LNCaP clone FGC (cell line): Measurements from ENCODE around the gene ADGRL3.

Experiments used
- DNase-seq: peaks from one replicate; pipeline ENCODE4 v3.0.0-alpha.2; 2011; ENCODE audit warnings: low read depth
- H3K4me3 ChIP-seq: 2 replicates; pipeline ENCODE4 v1.5.1; 2011; ENCODE audit warnings: mild to moderate bottlenecking, low read depth, low read length, control low read depth
- TF ChIP-seq, protein P1 (sequence below): IDR thresholded peaks from 2 replicates; pipeline ENCODE4 v1.5.1; 2012; ENCODE audit warnings: mild to moderate bottlenecking; ENCODE audit not compliant: control insufficient read depth, insufficient read depth; ENCODE audit errors: extremely low read depth

The ADGRL3 gene

DNA sequence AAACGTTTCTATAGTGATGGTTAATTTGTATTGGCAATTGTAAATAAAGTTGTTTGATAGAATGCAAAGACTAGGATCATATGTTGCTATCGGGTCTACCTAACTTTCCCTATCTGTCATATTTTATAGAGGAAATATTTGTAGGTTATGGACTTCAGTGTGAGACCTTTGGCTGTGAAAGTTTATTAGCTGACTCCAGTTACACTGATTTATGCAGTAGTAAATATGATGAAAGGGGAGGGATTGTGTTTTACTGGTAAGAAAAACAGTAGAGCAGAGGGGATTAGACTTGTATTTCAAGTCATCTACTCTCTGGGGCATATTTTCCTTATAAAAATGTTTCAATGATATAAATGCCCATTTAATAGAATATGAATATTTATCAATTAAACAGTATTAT lies 43.8 kb downstream of the ADGRL3 start:
- no peak overlapping the region for H3K4me3 ChIP-seq
- TF ChIP-seq, protein P1, sequence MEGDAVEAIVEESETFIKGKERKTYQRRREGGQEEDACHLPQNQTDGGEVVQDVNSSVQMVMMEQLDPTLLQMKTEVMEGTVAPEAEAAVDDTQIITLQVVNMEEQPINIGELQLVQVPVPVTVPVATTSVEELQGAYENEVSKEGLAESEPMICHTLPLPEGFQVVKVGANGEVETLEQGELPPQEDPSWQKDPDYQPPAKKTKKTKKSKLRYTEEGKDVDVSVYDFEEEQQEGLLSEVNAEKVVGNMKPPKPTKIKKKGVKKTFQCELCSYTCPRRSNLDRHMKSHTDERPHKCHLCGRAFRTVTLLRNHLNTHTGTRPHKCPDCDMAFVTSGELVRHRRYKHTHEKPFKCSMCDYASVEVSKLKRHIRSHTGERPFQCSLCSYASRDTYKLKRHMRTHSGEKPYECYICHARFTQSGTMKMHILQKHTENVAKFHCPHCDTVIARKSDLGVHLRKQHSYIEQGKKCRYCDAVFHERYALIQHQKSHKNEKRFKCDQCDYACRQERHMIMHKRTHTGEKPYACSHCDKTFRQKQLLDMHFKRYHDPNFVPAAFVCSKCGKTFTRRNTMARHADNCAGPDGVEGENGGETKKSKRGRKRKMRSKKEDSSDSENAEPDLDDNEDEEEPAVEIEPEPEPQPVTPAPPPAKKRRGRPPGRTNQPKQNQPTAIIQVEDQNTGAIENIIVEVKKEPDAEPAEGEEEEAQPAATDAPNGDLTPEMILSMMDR, result no peak
- no peak for DNase-seq

DNA sequence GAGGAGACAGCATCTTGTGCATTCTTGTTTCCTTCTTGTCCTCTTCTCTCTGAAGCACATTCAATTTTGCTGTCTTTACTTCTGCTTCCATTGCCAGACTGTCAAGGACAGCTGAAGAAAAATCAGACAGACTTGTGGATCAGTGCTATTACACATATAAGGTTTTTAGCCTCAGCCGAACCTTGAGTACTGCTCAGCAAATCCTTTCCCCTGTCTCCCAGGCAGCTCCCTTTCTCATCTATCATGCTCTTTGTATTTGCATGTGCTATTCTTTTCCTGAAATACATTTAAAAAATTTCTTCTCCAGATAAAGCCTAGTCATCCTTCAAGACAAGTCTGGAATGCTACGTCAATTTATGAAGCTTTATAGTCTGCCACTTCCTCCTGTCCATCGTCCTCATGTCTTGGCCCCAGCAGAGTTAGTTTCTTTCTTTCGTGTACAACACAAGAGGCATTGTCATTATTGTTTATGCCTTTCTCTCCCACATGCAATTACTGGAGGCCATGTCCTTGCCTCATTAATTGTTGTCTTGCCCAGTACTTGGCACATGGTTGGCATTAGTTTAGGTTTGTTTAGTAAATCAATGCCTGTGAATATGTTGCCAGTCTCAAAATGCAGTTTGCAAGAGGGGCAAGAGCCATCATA lies 45.1 kb downstream of the ADGRL3 start:
- TF ChIP-seq, protein P1, result no peak
- H3K4me3 ChIP-seq, result no peak overlapping the region
- DNase-seq, result no peak

DNA sequence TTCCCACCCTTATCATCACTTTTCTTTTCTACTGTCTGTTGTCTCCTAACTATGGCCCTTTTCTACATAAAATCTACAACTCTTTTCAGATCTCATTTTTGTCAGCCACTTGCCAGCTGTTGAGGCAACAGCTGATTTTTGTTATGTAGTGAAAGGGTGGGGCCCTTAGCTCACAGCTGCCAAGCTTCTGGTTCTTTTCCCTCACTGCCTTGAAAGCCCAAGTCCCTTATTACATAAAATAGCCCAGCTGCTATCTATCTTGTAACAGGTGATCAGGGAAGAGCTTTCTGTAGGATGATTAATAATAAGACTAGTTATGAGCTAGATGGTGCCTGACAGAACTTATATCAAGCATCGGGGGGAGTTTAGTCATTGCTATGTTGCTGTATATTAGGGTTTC lies 45.9 kb downstream of the ADGRL3 start:
- DNase-seq, result no peak
- TF ChIP-seq, protein P1, result no peak

DNA sequence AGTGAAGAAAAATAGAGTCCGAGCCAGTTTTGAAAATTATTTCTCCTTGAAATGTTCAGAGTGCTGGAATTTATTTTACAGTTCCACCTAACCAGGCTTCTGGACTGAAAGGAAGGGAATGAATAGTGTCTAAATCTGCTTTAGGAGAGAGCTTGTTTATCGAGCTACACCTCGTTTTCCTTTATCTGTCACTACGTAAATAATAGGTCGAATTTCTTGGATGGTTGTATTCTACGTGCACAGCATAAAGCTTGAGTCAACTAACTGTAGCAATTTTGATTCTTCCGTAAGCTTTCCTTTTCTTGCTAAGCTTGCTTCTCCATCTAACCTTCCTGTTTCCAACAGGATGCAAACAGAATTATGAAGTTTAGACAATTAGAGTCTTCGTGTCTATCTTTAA lies 48.6 kb downstream of the ADGRL3 start:
- TF ChIP-seq, protein P1, result no peak
- no peak overlapping the region for H3K4me3 ChIP-seq
- DNase-seq, result no peak

More for the DNA sequence above, 45.9 kb downstream of the ADGRL3 start:
- H3K4me3 ChIP-seq, result no peak overlapping the region

DNA sequence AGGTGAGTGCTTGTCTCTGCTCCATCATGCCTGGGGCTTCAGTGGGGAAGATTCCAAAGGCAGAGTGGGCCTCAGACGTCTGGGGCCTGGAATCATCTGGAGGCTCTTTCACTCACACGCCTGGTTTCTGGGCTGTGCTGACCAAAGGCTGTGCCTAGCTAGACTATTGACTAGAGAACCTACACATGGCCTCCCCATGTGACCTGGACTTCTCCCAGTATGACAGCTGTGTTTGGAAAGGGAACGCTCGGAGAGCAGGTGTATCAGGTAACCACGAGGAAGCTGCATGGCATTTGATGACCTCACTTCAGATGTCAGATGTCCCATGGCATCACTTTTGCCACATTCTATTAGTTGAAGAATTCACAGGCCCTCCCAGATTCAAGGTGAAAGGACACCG lies 51.0 kb downstream of the ADGRL3 start:
- DNase-seq, result no peak
- no peak overlapping the region for H3K4me3 ChIP-seq
- TF ChIP-seq, protein P1, result no peak

DNA sequence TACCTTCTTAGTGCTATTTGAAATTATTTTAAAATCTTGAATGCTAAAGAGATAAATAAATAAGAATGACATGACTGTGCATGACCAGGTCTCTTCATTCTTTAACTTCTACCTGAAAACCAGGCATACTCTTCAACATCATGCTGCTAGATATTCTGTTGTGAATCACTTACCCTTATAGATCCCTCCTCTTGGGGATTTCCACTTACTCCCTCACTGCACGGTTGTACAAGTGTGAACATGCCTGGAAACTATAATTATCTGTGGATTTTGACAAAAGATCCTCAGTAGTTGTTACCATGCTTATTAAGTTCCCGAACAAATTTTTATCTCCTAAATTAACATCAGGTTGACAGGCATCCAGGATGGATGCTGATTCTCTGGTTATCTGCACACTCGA lies 54.3 kb downstream of the ADGRL3 start:
- TF ChIP-seq, protein P1, result no peak
- H3K4me3 ChIP-seq, result no peak overlapping the region
- no peak for DNase-seq

DNA sequence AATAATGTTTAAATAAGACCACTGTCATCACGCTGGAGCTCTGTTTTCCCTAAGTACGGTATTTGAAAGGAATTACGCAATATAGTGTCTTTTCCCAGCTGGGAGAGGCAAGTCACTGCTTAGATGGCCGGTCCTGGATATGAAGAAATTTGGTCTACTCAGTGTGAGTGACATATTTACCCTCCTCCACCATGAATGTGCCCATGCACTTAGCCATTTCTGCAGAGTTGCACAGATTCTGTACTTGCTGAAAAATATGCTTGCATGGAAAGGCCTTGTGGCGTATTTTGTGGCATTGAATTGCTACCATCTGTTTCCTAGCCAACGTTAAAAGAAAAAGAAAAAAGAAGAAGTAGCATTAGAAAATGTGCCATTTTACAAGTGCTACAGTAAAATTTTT lies 73.1 kb downstream of the ADGRL3 start:
- no peak for DNase-seq
- TF ChIP-seq, protein P1, result no peak
- H3K4me3 ChIP-seq, result no peak overlapping the region
